ENCODE results near the gene CIROP.

CIROP gene

DNA sequence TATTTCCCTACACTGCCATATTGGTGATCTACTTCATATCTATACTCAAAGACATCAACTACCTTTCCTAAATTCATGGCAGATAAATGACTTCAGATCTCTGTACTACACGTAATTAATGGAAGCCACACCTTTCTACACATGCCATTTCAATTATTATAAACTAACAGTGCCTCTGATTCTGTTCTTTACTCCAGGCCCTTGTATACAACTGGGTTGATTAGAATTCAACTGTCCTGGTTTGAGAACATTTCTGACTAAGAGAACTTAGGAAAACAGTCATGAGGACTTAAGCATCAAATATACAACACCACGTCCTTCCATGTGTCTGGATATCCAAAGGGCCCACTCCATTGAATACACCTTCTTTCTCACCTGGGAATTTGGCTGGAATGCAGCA is 11.7 kb downstream of the CIROP start:
- DNase-seq: no peak

DNA sequence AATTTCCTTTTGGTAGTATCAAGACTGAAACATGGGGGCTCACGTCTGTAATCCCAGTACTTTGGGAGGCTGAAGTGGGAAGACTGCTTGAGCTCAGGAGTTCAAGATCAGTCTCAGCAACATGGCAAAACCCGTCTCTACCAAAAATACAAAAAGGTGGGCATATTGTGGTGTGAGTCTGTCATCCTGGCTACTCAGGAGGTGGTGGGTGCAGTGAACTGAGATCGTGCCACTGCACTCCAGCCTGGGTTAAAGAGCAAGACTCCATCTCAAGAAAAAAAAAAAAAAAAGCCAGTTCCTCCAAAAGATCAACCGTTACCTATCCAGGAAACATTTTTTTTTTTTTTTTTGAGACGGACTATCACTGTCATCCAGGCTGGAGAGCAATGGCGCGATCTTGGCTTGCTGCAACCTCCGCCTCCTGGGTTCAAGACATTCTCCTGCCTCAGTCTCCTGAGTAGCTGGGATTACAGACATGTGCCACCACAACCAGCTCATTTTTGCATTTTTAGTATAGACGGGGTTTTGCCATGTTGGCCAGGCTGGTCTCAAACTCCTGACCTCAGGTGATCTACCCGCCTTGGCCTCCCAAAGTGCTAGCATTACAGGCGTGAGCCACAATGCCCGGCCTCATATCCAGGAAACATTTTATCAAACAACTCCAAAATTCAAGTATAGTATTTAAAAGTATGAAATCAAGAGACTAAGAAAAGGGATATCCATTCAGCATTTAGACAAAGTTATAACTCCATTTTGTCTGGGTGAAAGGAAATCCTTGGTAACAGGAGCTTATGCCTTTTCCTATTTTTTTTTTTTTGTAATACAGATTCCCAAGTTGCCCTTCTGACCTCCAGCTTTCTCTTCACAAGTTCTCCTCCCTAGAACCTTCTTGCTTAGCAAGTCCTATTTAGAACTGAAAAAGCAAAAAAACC is 13.2 kb downstream of the CIROP start:
- DNase-seq: peak; percentile 28

DNA sequence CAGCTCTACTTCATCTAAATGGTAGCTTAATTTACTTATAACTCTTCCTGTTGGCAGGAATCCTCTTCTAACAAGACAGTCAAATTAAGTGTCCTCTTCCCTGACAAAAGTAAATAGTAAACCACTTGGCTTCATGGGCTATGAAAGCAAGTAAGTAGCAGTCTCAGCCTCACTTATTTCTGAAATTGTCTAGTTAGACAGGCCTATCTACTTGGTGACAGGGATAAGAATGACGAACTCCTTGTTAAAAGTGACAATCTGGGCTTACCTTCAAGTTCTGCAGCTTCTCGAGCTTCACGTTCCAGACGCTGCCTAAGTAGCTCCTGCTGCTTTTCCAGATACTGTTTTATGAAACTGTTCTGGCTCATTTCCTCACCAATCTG is 14.5 kb downstream of the CIROP start:
- peak; percentile 5 for DNase-seq

DNA sequence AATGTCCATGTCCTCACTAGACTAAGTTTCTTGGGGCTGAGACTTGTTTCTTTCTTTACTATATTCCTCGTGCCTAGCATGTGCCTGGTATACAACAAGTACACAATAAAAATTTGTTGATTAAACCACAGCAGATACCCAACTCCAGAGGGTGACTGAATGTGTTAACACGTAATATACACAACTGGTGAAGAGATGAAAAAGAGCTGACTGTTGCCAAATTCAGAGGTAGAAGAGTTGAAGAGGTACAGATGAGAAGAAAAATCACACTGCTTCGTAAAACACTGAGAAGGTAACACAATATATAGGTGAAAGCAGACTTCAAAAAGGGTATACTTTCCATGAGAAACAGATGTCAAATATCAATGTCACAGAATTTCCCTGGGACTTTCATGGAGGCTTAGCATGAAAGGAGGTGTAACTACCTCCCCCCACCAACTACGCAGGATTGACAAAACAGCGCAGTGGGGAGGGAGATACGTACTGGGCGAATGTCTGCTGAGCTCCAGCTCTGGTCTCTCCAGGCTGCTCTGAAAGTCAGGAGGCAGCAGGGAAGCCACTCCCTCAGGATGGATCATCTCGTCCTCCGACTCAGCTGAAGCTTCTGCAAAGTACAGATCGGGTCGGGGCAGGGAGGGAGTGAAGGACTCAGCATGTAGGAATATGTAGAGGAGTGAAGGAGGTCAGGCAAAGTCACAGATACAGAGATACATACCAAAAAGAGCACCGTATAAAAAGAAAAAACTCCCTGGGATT is 15.1 kb downstream of the CIROP start:
- peak; percentile 37 for DNase-seq

DNA sequence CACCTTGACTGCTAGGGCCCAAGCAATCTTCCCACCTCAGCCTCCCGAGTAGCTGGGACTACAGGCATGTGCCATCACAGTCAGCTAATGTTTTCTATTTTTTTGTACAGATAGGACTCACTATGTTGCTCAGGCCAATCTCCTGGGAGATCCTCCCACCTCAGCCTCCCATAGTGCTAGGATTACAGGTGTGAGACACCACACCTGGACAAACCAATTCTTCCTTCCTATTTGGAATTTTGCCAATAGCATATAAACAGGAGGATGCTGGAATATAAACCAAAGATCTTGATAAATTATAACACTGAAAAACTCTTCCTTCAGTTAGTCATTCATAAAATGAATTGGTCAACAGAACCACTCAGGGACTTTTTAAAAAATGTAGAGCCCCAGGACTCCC is 18.2 kb downstream of the CIROP start:
- peak; percentile 42 for DNase-seq

DNA sequence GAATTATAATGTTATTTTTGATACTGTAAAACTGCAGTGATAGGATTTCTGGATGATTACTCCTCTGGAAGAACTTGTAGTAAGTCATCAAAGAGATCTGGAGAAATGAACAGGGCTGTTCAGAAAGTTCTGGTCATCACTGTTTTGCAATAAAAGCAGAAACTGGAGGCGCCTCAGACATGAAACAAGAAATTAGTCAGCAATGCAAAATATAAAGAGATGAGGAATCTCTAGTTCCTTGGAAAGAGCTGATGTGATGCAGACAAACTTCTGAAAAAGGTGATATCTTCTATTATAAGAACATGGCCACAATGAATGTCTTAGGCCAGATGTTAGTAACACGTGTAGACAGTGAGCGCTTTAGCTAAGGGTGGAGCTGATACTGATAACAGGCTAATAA is 19.3 kb downstream of the CIROP start:
- DNase-seq: no peak

DNA sequence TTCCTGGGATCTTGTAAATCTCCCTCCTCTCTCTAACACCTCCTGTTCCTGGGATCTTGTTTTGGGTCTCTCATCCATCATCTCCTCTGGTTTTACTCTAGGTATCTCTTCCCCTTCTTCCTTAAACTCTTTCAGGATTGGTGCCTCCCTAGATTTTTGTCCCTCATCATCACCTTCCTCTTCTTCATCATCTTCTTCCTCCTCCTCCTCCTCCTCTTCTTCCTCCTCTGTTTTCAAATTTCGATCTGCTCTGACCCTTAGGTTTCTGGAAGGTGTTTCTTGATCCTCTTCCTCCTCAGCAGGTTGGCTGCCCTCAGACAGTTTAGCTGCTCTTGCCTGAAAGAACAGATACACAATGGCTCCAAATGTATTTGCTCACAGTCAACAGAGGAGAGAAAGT is 24.3 kb downstream of the CIROP start:
- DNase-seq: no peak

DNA sequence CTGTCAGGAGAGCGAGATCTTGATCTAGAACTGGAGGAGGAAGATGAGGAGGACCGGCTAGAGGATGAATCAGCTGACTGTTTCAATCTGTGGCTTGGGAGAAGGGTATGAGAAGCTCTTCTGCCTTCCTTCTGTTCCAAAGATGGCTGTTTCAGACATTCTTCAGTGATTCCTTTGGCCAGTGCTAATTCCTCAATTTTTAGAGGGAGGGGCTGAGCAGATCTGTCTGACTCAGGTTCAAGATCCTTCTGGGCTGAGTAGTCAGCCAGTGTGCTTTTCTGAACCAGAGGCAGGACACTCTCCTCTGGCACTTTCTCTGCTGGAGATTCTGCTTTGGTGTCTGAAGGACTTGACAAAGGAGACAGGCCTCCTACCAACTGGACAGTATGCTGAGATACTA is 25.1 kb downstream of the CIROP start:
- DNase-seq: no peak

DNA sequence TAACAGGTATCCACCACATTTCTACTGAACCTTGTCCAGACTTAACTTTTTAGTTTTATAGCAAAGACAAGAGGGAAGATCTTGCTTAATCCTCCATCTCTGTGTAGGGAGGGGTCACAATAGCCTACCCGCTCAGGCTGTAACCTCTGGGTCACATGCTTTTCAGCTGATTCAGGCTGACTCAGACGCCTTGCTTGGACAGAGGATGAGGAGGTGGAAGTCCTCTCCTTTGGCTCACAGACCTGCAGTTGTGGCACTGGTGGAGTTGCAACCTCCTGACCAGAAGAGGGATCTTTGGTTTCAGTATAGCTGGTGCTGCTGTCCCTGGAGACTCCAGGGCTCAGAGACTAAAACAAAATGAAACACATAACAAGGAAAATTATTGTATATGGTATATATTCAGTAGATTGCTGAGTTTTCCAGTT is 26.1 kb downstream of the CIROP start:
- peak; percentile 42 for DNase-seq

DNA sequence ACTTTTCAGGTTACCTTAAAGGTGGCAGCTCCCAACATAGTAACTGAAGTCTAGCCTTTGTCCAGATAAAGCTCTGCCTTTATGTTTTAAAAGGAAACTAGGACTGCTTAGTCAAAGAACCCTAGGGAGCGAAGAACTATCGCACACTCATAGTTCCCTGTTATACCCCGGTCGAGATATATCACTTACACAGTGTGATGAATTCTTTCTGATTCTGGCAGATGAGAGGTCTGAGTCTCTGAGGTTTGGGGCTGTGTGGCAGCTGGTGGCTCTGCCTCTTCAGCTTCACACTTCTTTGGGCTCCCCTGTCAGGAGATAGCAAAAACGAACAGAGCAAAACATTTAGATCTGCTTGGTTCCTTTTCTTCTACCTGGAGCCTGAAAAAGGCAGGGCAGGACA is 26.8 kb downstream of the CIROP start:
- peak; percentile 5 for DNase-seq

DNA sequence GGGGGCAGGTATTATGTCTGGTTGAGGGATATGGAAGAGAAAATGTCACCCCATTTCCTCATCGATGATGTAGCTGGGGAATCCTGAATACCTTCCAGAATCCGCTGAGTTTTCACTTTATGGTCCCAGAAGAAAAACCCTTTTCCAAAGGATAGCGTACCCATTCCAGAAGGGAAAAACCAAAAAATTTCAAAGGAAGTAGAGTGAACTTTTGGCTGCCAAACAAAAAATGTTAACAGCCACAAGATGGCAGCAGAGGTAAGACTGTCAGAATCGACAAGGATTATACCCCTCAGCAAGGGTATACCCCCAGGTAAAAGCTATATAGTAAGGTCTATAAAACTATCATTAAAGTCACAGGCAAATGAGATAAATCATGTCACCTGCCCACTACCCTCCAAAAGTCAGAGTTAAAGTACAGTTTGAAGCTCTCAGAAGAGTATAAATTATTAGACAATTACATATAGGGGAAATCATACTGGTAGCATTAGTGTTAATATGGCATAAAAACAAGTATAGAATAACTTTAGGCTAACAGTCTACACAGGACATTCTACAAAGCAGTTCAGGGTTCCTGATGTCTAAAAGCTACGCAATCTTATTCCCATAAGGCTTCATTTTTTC is 27.9 kb downstream of the CIROP start:
- peak; percentile 47 for DNase-seq

DNA sequence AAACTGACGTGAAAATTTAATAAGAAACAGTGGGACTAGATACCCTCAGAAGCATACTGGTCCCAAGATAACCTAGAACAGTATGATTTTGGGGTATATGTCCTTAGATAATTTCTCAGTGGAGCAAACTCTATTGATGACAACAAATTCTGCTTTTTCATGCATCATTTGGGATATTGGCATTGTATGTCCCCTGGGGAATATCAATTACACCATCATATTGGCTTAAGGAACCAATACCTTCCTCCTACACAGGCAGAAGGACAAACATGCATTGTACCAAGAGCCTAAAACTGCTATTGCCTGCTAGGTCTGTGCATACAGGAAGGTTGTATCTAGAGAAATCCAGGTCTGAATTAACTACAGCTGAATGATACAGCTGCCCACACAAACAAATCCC is 29.9 kb downstream of the CIROP start:
- no peak for DNase-seq

DNA sequence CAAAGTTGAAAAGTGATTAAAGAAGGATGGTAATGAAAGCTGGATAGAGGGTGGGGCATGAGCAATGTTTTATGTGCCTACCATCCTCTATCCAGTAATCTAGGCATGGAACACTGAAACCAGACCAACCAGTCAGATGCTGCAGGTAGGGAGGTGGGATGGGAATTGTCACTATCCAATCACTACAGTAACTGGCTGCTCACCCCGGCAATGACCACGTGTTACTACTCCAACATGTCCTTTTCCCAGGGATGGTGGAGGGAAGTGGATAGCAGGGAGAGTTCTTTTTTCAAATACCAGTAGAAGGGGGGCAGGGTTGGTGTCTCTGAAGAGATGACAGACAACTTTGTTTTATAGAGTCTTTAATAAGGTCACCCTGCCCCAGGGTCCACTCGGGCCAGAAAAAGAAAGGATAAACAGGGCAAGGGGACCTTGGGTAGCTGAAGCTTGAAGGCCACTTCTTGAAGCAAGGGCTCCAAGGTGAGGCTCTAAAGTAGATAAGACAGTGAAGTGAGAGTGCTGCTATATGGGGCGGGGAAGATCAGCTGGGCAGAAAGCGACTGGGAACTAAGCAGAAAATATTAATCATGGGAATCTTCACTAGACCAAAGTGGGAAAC is 32.8 kb downstream of the CIROP start:
- DNase-seq: peak; percentile 49

DNA sequence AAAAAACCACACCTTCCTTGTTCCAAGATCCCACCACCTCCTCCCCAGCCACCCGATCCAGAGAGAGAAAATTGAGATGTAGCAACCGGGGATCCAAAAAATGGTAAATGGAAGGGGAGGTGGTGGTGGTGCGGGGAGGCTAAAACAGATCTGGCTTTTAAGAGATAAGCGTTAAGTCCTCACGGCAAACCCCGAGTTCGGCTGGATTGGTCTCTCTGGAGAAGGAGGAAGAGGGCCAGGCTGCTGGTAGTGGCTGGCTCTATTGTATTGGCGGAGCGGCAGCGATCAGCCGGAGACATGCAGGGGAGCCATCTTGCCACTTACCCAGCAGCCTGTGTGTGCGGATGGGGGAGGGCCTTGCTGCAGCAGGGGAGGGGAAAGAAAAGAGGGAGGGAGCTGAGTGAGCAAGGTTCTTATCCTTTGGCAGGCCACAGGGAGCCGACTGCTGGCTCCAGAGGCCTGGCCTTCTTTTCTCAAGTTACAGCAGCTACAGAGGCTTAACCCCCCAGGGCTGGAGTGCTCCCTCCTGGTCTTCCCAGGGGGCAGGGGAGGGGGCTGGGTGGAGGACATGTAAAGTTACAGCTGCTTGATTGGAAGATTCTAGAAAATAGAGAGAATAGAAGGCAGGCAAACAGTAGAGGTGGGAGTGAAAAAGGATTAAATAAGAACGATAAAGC is 33.4 kb downstream of the CIROP start:
- peak; percentile 88 for DNase-seq

DNA sequence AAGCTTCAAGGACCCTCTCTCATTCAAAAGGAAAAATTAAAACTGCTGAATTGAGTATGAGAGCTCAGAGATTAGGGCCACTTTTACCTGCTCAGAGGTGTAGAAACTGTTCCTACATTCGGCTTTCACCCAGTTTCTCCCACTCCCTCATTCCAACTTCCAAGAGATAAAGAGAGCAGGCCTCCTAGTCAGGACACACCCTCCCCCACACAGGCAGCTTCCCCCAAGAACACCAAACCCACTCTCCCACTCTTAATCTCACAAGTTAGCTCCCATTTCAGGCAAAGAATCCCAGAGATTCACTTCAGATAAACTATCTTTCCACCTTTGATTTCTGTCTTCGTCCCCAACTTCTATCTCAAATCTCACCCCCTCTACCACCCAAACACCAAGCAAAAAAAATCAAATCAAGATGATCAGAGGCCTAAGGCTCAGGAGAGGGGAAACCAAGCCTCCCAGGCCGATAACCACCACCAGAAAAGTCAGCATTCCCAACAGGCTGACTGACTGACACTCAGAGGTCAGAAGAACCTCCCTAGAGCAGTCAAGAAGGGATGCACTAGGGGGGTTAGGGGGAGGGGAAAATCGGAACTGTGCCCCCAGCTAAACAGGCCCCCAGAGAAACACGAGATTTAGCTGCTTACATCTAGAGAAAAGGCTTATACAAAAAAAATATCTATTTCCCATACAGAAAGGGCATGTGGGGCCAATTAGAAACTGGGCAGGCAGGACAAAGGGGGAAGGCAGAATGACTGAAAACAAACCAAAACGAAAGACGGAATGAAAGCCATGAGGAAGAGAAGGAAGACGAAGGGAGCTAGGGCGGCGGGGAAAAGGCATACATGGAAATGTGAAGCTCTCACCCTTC is 34.3 kb downstream of the CIROP start:
- peak; percentile 57 for DNase-seq

DNA sequence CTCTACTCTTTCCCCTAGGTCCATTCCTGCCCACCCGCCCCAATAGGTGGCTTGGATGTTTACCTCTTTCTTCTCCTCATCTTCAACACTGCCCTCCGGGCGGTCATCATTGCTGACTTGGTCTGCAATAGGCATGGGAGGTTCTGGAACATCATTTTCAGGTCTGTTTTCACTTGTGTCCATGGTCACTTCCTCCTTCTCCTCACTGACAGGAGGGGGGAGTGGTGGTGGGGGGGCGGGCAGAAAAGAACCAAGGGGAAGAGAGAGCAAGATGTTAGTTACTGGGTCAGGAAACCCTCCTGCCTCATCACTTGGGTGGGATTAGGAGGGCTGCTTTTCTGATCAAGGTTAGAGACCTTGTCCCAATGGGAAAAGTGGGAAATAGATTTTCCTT is 35.4 kb downstream of the CIROP start:
- DNase-seq: no peak

DNA sequence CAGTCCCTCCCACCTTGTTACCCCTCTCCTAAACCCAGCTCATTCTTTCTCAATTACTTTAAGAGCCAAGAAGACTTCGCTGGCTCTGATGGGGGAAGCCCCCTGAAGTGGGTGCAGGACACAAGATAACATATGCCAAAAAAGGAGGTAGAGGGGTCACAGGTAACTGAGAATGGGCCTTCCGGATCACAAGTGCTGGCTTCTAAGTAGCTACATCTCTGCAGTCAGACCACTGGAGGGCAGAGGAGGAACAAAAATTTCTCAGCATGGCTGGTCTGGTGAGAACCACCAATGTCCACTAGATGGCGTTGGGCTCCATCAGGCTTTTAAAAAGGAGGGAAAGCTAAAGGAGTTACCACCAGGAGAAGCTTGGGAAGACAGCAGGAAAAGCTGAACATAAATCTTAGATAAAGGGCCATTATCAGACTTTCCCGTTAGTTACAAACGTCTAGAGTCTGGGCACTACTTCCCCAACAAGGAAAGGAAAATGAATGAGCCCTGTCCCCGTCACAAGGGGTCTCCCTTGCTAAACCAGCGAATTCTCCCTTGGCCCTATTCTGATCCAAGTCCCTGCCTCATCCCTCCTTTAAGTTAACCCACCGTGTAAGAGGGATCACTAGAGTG is 35.9 kb downstream of the CIROP start:
- DNase-seq: peak; percentile 82

DNA sequence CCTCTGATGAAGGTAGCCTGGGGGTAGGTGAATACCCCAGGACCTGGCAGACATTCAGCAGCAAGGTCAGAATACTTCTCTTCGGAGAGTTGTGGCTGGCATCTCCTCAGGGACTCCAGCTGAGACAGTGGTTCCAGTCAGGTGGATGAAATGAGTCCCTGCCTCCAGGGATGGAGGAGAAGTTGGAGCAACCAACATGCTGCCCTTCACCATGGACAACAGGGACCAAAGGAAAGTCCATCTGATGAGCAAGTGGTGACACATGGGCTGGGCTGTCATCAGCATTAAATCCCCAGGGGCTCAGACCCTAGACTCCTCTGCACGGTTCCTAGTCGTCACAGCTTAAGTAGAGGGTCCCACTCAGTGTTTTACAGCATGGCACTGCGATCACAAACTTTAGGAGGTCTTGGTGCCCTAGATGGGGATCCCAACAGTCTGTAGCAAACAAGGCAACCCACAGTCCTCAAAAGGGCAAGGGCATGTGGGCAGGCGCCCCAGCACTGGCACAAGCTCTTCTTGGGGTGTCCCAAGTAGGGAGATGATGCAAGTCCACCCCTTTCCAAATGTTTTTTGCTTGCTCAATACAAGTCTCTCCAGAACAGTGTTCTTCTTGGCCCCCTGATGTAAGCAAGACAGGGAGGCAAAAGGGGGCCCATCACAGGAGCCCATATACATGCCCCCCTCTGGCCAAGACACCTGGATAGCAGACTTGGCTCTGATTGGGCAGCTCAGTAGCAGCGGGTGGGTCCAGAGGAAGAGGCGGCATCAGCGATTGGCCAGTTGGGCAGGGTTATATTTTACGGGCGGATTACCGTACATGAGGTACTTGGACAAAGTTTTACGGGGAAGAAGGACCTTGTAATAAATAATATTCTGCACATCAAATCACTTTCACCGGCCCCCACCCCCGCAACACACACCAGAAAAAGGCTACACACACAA is 36.7 kb downstream of the CIROP start:
- peak; percentile 56 for DNase-seq

DNA sequence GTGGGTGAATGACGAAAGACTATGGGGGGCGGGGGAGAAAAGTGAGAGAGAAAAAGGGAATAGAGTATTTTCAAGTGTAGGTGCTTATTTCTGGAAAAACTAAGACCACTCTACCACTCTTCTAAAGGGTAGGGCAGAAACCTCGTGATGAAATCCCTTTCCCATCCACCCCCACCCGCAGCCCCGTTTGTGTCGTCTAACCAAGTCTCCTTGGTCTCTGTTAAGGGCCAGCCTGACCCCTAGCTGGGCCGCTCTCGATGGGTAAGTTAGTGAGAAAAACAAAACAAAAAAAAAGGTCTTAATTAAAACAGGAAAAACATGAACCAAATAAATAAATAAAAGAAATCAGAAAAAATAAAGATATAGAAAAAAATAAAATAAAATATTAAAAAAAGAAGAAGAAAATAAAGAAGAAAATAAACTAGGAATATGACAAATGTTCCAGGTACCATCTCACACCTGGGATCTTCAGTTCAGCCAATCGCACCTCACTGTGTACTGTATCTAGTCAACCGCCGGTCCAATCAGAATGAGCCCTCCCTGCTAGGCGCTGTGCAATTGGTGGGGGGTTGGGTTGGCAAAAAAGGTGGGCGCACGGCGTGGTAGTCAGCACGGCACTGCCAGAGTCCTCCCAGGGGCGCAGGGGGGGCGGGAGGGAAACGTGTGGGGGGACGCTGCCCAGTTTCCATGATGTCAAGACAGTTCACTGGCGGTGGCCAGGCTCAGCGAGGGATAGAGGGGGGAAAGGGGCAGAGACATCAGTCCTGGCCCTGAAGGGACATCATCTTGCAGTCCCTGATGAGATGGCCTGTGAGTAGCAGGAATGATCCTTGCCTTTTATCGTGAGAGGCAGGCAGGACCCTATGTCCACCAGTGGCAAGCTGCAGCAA is 37.7 kb downstream of the CIROP start:
- no peak for DNase-seq
